Endothelial cell of hepatic sinusoid (primary cell): ENCODE data around the gene TMEM97.

ENCODE experiments used
- in situ Hi-C: cut with HindIII; loops from 2 replicates; pipeline ENCODE4 v1.10.0; 2017; ENCODE audit warnings: low sequenced_read_pairs

TMEM97 gene

DNA sequence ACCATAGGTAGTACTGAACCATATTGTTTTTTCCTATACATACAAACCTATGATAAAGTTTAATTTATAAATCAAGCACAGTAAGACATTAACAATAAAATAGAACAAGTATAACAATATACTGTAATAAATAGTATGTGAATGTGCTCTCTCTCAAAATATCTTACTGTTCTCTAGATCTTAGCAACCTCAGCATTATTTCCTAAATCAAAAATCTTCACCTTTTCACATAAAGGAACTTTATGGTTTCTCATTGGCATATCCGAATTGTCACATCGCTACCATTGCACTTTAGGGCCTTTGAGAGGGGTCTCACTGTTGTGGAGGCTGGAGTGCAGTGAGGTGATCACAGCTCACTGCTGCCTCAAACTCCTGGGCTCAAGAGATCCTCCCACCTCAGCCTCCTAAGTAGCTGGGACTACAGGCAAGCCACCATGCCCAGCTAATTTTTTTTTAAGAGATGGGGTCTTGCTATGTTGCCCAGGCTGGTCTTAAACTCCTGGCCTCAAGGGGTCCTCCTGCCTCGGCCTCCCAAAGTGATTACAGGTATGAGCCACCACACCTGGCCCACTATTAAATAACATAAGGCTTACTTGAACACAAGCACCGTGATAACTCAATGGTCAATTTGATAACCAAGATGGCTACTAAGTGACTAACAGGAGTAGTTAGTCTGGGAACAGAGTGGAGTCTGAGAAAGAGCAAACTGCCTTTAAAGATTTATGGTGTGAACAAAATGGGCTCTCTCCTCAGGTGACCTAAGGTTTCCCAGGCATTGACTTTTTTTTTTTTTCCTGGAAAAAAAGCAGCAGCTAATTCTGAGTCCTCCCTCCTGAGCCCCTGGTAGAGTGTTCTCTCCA lies 2.9 kb upstream of the TMEM97 start:
- in situ Hi-C loops = loop anchor here (5.0 kb wide), 1 partner anchor 41 kb away; the partner anchor contains the start of gene POLDIP2

- in situ Hi-C loops = loop anchor here (5.0 kb wide), 1 partner anchor 40 kb away; the partner anchor contains the start of gene POLDIP2
Observed at GRCh38 chr17:28317099-28317965, 1.7 kb upstream of the TMEM97 start.

DNA sequence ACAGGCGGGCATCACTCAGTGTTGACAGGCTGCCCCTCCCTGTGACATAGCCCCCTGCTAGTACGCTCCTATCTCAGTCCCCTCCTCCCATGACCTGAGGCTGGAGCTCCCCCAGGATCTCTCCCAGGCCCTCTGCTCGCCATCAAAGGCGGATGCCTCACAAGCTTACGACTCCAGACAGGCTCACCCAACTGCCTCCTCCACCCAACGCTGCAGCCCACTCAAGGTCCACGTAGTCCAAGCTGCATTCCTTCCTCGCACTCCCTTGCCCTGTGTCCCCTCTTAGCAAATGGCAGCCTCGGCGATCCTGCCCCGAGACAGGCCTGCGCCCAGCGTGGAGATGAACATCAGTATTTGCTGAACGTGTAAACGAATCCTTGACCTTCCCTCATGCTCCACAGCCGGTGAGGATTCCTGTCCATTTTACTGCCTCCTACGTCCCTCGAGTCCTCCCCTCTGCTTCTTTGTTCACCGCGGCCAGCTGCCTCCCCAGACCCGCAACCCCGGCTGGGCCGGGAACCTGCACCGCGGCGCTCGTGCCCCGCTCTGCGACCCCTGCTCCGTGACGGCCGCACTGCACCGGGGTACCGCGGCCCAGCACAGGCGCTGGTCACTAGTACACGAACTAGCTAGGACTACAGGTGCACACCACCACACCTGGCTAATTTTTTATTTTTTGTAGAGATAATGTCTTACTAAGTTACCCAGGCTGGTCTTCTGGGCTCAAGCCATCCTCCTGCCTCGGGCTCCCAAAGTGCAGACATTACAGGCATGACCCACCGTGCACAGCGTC lies 838 bp upstream of the TMEM97 start:
- in situ Hi-C loops = loop anchor here (5.0 kb wide), 1 partner anchor 39 kb away; the partner anchor contains the start of gene POLDIP2

DNA sequence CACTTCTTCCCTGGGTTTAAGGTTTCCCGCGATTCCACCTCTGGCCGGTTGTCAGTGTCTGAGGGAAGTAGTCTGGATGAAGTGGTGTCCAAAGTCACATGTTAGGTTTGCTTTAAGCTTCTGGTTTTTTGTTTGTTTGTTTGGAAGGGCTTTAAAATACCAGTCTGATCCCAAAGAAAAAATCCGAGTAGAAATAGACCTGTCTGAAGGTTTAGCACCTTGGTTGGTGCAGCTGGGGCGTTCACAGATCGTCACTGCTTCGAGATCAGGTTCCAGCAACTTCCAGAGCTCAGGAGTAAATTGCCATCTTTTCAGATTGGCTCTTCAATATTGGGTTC lies 567 bp downstream of the TMEM97 start:
- in situ Hi-C loops = loop anchor here (5.0 kb wide), 1 partner anchor 38 kb away; the partner anchor contains the start of gene POLDIP2

GRCh38 chr17:28320215-28321061 lies 1.4 kb downstream of the TMEM97 start:
- in situ Hi-C loops = no loop called here

- in situ Hi-C loops = no loop called here
Observed at GRCh38 chr17:28324267-28324745, 5.3 kb downstream of the TMEM97 start.

DNA sequence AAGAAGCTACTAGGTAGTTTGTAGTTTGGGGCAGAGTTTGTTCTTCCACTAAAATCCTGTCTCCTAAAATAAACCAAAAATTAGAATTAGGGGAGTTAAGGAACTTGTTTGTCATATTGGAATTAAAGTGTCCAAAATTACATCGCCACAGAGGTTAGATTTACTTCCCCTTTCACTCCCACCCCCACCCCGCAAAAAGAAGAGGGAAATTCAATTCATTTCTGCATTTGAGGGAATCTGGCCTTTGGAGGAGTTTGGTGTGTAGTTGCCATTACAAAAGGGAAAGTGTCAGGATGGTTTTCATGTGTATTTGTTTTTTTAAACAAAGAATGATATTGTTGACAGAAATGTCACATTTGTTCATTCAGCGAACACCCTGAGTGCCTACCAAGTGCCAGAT lies 5.8 kb downstream of the TMEM97 start:
- in situ Hi-C loops = no loop called here

DNA sequence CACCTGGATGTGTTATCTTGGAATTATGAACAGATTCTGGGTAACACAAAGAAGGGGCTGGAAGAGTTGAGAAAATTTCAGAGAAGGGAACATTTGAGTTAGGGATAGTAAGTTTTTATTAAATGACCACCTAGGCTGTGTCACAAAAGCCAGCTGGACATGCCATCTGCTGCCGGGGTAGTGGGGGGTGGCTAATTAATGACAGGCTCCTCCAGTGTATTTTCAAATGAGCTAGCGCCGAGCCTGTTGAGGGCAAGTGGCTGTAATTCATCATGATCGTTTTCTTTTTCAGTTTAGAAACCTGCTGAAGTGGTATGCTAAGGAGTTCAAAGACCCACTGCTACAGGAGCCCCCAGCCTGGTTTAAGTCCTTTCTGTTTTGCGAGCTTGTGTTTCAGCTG lies 6.2 kb downstream of the TMEM97 start:
- in situ Hi-C loops = no loop called here

DNA sequence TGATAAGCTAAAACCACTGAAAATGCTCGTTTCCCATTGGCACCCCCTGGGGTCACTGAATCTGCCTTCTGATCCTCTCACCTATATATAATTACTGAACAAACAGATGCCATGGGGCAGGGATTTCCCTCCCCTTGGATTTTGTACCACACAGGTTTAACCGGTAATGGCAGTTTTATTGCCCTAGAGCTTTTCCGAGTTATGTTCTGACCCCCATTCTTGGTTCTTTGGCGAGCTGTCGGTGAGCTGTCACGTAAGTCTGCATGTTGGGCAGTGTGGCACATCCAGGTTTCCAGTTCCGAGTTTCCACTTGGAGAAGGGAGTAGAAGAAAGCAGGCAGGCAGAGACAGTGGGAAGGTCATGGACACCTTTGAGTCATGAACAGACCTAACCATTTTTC lies 7.1 kb downstream of the TMEM97 start:
- in situ Hi-C loops = no loop called here

DNA sequence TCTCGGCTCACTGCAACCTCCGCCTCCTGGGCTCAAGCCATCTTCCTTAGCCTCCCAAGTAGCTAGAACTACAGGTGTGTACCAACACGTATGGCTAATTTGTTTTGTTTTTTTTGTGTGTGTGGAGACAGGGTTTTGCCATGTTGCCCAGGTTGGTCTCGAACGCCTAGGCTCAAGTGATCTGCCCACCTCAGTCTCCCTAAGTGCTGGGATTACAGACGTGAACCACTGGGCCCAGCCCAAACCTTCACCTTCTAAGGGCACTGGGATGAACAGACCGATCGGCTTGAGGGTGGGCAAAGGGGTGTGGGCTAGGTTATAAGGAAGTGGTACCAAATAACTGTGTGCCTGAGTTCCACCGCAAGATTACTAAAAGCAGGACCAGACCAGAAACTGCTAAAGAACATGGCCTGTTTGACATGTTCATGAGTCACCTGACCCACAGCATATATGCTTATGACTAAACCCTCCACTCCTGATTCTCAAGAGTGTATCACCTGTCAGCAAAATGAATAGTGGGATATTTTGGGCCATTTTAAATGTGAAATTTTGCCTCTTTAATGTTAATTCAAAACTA lies 8.1 kb downstream of the TMEM97 start:
- in situ Hi-C loops = no loop called here

- in situ Hi-C loops = no loop called here
Observed at GRCh38 chr17:28327709-28328108, 8.7 kb downstream of the TMEM97 start.

DNA sequence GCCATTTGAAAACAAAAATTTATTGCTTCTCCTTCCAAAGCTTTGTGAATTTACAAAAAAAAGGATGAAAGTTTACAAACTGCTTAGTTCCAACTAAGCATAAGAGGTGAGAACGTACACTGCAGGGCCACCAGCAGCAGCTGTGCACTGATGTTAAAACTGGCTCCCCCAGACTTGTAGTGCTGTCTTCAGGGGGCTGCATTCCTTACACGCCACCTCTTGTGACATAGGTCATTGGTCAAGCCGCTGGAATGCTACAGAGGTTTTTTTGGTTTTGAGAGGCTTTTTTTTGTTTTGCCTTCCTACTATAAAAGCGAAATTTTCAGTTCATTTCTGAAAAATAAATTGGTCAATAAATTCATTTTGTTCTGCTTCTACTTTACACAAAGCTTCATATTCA lies 9.3 kb downstream of the TMEM97 start:
- in situ Hi-C loops = no loop called here

GRCh38 chr17:28330671-28331070 lies 11.7 kb downstream of the TMEM97 start:
- in situ Hi-C loops = no loop called here

DNA sequence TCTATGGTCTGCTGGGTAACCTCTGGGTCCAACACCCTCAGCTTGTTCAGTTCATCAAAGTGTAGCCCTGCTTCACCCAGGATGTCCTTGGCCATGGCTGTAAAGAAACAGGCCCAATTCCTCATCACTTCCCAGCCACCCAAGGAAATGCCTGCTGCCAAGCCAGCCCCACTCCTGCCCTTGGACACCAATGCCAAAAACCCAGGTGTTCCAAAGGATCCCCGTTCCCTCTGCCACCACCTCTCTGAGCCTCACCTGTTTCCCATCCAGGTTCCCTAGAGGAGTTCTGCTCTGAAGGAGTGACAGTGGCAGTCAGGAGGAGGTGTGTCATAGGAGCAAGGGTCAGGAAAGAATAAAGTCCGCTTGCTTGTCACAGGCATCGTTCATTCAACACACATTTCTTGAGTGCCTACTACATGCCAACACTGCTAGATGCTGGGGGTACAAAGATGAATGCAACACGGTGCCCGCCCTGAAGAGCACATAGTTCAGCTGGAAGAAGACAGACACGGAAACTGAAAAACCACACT lies 13.0 kb downstream of the TMEM97 start:
- in situ Hi-C loops = no loop called here

DNA sequence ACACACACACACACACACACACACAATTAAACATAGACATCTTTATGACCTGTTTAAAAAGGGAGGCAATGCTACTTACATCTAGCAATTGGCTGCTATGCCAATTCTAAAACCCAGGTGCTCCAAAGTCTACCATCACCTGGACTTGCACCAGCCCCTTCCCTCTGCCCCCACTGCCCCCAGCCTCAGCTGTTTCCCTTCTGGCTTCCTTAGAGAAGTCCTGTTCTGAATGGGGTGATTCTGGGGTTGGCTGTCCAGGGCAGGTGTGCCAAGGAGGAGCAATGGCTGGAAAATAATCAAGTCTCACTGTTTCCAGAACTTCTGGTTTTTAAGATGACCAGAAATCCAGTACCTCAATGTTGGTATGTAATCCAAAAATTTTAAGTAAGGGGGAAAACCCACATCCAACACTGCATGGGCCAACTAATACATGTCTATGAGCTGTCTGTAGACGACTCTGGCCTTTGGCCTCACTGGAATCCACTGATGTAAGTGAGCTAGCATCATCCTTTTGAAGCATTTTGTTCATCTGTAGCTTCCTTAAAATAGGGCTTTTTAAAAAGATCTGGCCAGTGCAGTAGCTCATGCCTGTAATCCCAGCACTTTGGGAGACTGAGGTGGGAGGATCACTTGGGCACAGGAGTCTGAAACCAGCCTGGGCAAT lies 14.2 kb downstream of the TMEM97 start:
- in situ Hi-C loops = no loop called here

- in situ Hi-C loops = no loop called here
Observed at GRCh38 chr17:28334171-28334570, 15.2 kb downstream of the TMEM97 start.

GRCh38 chr17:28334666-28335200 lies 15.7 kb downstream of the TMEM97 start:
- in situ Hi-C loops = no loop called here

- in situ Hi-C loops = no loop called here
Observed at GRCh38 chr17:28335201-28335958, 16.4 kb downstream of the TMEM97 start, which contains the start of the genes IFT20 and TNFAIP1. TSS of gene IFT20 (minus strand) at chr17:28335472. CDS start at chr17:28331985, 3,487 bp downstream. TSS of gene TNFAIP1 (plus strand) at chr17:28335761. CDS start at chr17:28339522, 3,761 bp downstream.
